NOMO-1 (cell line): Measurements from ENCODE around the gene OPTC.

Source experiments
- DNase-seq, 2 experiments: peaks; one replicate each; lab custom pipeline; 2025; ENCODE audit not compliant: unreplicated experiment in 2 of 2; lab: John Stamatoyannopoulos, UW

OPTC gene

DNA sequence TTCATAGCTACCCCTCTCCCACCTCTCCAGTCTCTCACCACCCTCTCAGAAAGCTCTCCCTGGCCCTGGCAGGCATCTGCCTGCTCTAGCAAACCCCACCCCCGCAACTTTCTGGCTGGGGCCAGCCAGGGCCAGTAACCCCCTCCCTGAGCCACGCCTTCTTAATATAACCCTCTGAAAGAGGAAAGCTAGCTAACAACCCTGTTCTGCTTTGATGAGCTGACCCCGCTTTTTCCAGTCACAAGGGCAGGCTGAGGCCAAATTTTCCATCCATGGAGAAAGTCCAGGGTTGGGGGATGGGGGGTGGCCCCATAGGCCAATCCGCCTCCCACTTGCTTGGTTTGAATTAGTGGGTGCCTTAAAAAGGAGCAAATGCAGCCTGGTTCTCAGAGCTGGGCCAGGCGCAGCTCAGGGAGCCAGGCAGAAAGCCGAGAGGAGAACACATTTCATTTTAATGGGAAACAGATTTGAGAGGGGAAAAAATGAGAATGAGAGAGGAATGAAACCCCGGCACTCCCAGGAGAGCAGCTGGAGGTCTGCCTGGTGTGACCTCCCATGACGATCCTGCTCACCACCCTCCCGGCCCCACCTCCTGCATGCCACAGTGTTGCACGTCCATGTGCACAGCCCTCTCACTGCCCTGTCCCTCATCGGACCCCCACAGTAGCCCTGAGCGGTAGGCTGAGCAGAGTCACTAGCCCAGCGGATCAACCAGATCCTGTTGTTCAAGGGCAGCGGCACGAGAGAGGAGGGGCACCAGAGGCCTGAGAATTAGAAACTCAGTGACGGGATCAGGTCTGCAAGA, 62.3 kb downstream of the OPTC start:
- DNase-seq: no peak

DNA sequence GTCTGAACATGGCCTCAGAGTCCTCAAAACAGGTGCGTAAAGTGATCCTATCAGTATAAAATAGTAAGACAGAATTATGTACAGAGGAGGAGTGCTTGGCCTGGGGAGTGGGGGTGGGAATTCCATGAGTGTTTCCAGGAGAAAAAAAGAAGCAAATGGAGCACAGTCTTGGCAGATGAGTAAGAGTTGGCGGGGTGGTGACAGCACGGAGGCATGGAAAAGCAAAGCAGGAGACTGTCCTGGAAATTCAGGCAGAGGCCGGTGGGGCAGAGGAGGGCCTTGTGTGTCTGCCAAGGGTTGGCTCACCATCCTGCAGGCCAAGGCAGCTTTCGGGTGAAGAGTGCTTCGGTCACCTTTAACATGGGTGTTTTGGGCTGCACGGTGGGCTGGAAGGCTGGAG, 63.4 kb downstream of the OPTC start:
- no peak for DNase-seq

DNA sequence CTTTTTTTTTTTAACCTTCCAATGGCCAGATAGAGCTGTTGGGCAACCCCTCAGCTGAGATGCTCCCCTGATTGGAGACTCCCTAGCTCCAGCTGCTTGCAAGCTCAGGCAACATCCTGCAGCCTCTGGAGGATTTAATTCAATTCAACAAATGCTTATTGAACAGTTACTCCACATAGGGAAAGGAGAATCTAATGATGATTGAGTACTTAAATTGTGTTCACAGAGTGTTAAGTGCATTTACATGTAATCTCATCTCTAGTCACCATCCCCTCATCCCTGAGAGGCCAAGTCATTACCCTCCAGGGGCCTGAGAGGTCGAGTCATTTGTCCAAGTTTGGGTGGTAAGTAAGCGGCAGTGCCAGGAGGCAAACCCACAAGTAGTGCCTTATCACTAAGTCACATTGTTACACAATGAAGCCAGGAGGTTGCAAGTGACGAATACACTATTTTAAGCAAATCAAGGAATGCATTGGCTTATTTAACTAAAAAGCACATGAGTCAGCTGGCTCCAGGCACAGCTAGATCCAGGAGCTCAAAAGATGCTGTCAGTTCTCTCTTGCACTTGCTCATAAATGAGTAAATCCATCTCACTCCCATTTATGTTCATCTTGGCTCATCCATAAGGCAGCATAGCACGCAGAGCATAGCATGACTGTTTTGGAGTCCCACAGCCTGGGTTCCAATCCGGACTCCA, 64.3 kb downstream of the OPTC start:
- no peak for DNase-seq
